Neural progenitor cell (in vitro differentiated cells): ENCODE measurements around the gene SIPA1.

Source experiments
- CTCF ChIP-seq: fragments of 200-600 bp; sonication (generic); IDR thresholded peaks from 2 replicates; pipeline ENCODE4 v1.5.1; 2017; ENCODE audit warnings: antibody characterized with exemption, mild to moderate bottlenecking
- EZH2 ChIP-seq: fragments of 200-600 bp; sonication (generic); IDR thresholded peaks from 2 replicates; pipeline ENCODE4 v1.6.1; 2017; ENCODE audit warnings: antibody characterized with exemption, mild to moderate bottlenecking, moderate library complexity
- EZH2phosphoT487 ChIP-seq: fragments of 200-600 bp; sonication (generic); IDR thresholded peaks from 2 replicates; pipeline ENCODE4 v1.6.1; 2017; ENCODE audit warnings: antibody characterized with exemption

- TF ChIP-seq CTCF (no peak), EZH2phosphoT487 (no peak), EZH2 (no peak)
Measured at GRCh38 chr11:65680192-65680743, 42.4 kb downstream of the SIPA1 start.
